Ovary (tissue), 9 donors: Measurements from ENCODE around the gene AP2S1. TPM values are rescaled to one million over a fixed set of nuclear protein-coding genes. Genes with fewer than 3 reads are reported as not detected.

Experiments used
- DNase-seq, 5 donors: peaks; one replicate each; pipeline ENCODE4 v3.0.0-alpha.2; 2019 to 2020
- H3K27ac ChIP-seq, 2 donors: fragments of 200-600 bp; one replicate each; pipeline versions ENCODE4 v1.5.1 to v1.8.0; 2019 to 2022
- H3K27me3 ChIP-seq: fragments of 200-600 bp; one replicate; pipeline ENCODE4 v1.8.0; 2022
- H3K36me3 ChIP-seq: fragments of 200-600 bp; sonication (generic); one replicate; pipeline ENCODE4 v1.5.1; 2019
- H3K4me1 ChIP-seq: one replicate; pipeline ENCODE4 v1.8.1; 2013; ENCODE audit warnings: mild to moderate bottlenecking, moderate library complexity; ENCODE audit not compliant: insufficient read depth
- H3K4me3 ChIP-seq: fragments of 200-600 bp; sonication (generic); one replicate; pipeline ENCODE4 v1.5.1; 2017
- H3K9me3 ChIP-seq, 2 donors: fragments of 200-600 bp in 1 of 2; sonication (generic) in 1 of 2; one replicate each; pipeline versions ENCODE4 v1.5.1 to v1.8.1; 2013 to 2019; ENCODE audit warnings: mild to moderate bottlenecking in 1 of 2, moderate library complexity in 1 of 2
- CTCF ChIP-seq, 3 donors: fragments of 450-650 bp in 2 of 3; fragments of 200-600 bp in 1 of 3; IDR thresholded peaks; one replicate each; pipeline versions ENCODE4 v1.5.1 to v1.8.0; 2016 to 2022; ENCODE audit warnings: antibody characterized with exemption in 3 of 3, mild to moderate bottlenecking in 1 of 3
- EP300 ChIP-seq: sonication (generic); formaldehyde crosslinking; IDR thresholded peaks from one replicate; pipeline ENCODE4 v1.6.1; 2017; ENCODE audit warnings: antibody characterized with exemption
- POLR2A ChIP-seq: fragments of 450-650 bp; IDR thresholded peaks from one replicate; pipeline ENCODE4 v1.6.1; 2017; ENCODE audit warnings: antibody characterized with exemption, mild to moderate bottlenecking, moderate library complexity
- WGBS, 3 donors: extraction: QIAGEN DNeasy Blood & Tissue Kit in 1 of 3; methylation state at CpG; one replicate each; pipeline versions ENCODE4 v1.1.5 to v1.1.7; 2013 to 2017; 5-methylcytosine and 5-hydroxymethylcytosine counted together
- intact Hi-C, 4 donors: fragments of 100-400 bp; cut with DNase I; formaldehyde crosslinking; loops; one replicate each; pipeline versions ENCODE4 v1.11.0 to v1.15.1; 2022 to 2023
- polyA plus RNA-seq, 2 donors: library from polyadenylated mRNA; stranded (reverse); fragments of 200-250 nt in 1 of 2; fragments of 350-450 nt in 1 of 2; fragmentation: Illumina TruSeq in 1 of 2; extraction: RNeasy Lipid Tissue Mini Kit (QIAGEN cat#74804) in 1 of 2; gene quantifications; one replicate each; pipeline ENCODE4 v1.2.3, GENCODE V29; 2013 to 2014
- total RNA-seq, 7 donors: library from RNA; depleted of rRNA in 2 of 7; stranded (reverse); fragments of >200 nt in 2 of 7; fragmentation: NEBNext Ultra II Directional in 3 of 7; extraction: Animal tissue kit (Norgen Biotek cat#: 25700) in 3 of 7; gene quantifications; one replicate each; pipeline versions ENCODE4 v1.1.0 to v1.2.4, GENCODE V29; 2016 to 2023
- donor health status: DM: no; HTN: no; CAD: no; lungs with moderate emphysema.
- donor health status: DM: no; HTN: no; CAD: no.
- donor health status: Bipolar disorder and iron deficiency.
- donor health status: DM: yes; HTN: yes; CAD: no.
- donor health status: DM: no; HTN: no; CAD: no.
- donor health status: DM: yes; HTN: yes; CAD: no.

AP2S1 gene
- total and polyA plus RNA-seq, 9 donors: 39.9 to 86.3 (median 57.0) TPM

GRCh38 chr19:46880431-46880830 is 29.8 kb upstream of the AP2S1 start:
- H3K4me1 ChIP-seq: no peaks in the 10 kb centered on the region
- no peak overlapping the region for H3K4me3 ChIP-seq
- no peak for DNase-seq
- no peaks in the 10 kb centered on the region for H3K27me3 ChIP-seq
- no peaks in the 10 kb centered on the region for H3K36me3 ChIP-seq
- TF ChIP-seq POLR2A (no peak), CTCF (IDR thresholded peaks at IDR 0.05) (no peak), EP300 (no peak)
- intact Hi-C loops: no loop called here
- H3K9me3 ChIP-seq: no peaks in the 10 kb centered on the region
- H3K27ac ChIP-seq: no peak overlapping the region
- 91 to 100% (median 95%) methylated on average over 1 of the region's 1 CpG for WGBS, 3 donors

GRCh38 chr19:46878613-46879375 is 28.1 kb upstream of the AP2S1 start:
- Histone ChIP-seq H3K9me3 (no peaks in the 10 kb centered on the region), H3K27me3 (no peaks in the 10 kb centered on the region), H3K4me1 (no peaks in the 10 kb centered on the region), H3K36me3 (no peaks in the 10 kb centered on the region), H3K27ac (no peak overlapping the region), H3K4me3 (no peak overlapping the region)
- TF ChIP-seq POLR2A (no peak), EP300 (no peak), CTCF (IDR thresholded peaks at IDR 0.05) (no peak)
- no peak for DNase-seq
- intact Hi-C loops: loop anchor here in 1 of 4 donors (10.0 kb wide), 1 partner anchor 46 kb away; no protein-coding TSS in a partner anchor
- WGBS, 3 donors: 45 to 51% (median 48%) methylated on average over 9 of the region's 9 CpGs

GRCh38 chr19:46875657-46876056 is 25.0 kb upstream of the AP2S1 start:
- H3K4me1 ChIP-seq: peaks cover 2% of the 10 kb centered on the region
- intact Hi-C loops: loop anchor here in 1 of 4 donors (10.0 kb wide), 1 partner anchor 49 kb away; no protein-coding TSS in a partner anchor
- no peaks in the 10 kb centered on the region for H3K9me3 ChIP-seq
- H3K27ac ChIP-seq: no peak overlapping the region
- H3K36me3 ChIP-seq: no peaks in the 10 kb centered on the region
- TF ChIP-seq POLR2A (no peak), CTCF (IDR thresholded peaks at IDR 0.05) (no peak), EP300 (no peak)
- DNase-seq: no peak
- WGBS, 3 donors: 88 to 93% (median 90%) methylated on average over 6 of the region's 6 CpGs
- H3K4me3 ChIP-seq: no peak overlapping the region
- no peaks in the 10 kb centered on the region for H3K27me3 ChIP-seq

GRCh38 chr19:46875234-46875633 is 24.6 kb upstream of the AP2S1 start:
- Histone ChIP-seq H3K9me3 (no peaks in the 10 kb centered on the region), H3K27ac (no peak overlapping the region), H3K36me3 (no peaks in the 10 kb centered on the region), H3K4me1 (peaks cover 2% of the 10 kb centered on the region), H3K4me3 (no peak overlapping the region), H3K27me3 (no peaks in the 10 kb centered on the region)
- TF ChIP-seq CTCF (IDR thresholded peaks at IDR 0.05) (no peak), POLR2A (no peak), EP300 (no peak)
- intact Hi-C loops: loop anchor here in 1 of 4 donors (10.0 kb wide), 1 partner anchor 50 kb away; no protein-coding TSS in a partner anchor
- DNase-seq: no peak
- WGBS, 3 donors: 79 to 90% (median 89%) methylated on average over 4 of the region's 4 CpGs
